ENCODE results near the gene PGM1. TPM values are rescaled to one million over a fixed set of nuclear protein-coding genes. Genes with fewer than 3 reads are reported as not detected.

The PGM1 gene
- total RNA-seq, 1 experiment from 2014 or later: 54.6 TPM

DNA sequence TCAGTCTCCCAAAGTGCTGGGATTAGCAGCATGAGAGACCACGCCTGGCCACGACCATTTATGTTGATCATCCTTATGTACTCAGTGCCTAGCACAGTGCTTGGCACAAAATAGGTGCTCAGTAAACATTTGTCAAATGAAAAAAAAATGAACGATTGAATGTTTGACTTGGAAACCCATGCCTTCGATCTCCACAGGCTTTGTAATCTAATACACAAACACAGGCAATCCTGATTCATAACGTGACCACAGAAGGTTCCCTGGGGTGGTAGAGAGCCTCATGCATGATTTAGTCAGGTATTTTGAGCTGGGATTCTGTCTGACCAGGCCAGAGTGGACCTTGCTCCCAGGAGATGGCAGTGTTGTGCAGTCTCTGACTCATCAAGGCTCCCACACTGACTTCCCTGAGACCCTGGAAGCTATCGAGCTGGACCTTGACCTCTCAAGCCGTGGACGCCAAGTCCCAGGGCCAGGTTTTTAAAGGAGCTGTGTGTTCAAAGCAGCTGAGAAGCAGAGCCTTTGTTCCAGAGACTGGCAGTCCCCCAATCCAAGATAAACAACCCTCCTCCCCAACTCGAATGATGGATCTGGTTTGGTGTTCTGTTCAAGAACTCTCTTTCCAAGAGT, 81.1 kb downstream of the PGM1 start:
- Histone ChIP-seq H3K79me2 (ENCODE audit: insufficient read depth, low read length) (no peaks in the 10 kb centered on the region), H4K20me1 (ENCODE audit: insufficient read depth) (no peaks in the 10 kb centered on the region), H3K9ac (ENCODE audit: low read length) (no peak overlapping the region), H3K27me3 (ENCODE audit: insufficient read depth, low read length) (no peaks in the 10 kb centered on the region), H3K9me3 (ENCODE audit: control insufficient read depth in 1 of 2, insufficient read depth in 1 of 2, low read depth in 1 of 2, low read length in 2 of 2) (no peaks in the 10 kb centered on the region), H3K36me3 (ENCODE audit: control insufficient read depth in 1 of 2, insufficient read depth in 2 of 2, low read length in 2 of 2) (no peaks in the 10 kb centered on the region), H2AFZ (ENCODE audit: low read depth, low read length, poor library complexity, severe bottlenecking) (peak overlapping the region; percentile 34), H3K4me2 (ENCODE audit: low read length) (peak overlapping the region; percentile 40), H3K4me3 (replicated peaks in 1 of 2; ENCODE audit: low read depth in 1 of 2, low read length in 2 of 2) (no peak overlapping the region), H3K9me2 (ENCODE audit: insufficient read depth) (no peaks in the 10 kb centered on the region), H3K27ac (ENCODE audit: low read depth, low read length) (no peak overlapping the region), H3K4me1 (ENCODE audit: control insufficient read depth in 1 of 2, insufficient read depth in 2 of 2, low read length in 2 of 2) (peaks cover 7 to 28% of the 10 kb centered on the region in 2 experiments; a peak in 3 of 4 replicates)
- TF ChIP-seq, protein P1, sequence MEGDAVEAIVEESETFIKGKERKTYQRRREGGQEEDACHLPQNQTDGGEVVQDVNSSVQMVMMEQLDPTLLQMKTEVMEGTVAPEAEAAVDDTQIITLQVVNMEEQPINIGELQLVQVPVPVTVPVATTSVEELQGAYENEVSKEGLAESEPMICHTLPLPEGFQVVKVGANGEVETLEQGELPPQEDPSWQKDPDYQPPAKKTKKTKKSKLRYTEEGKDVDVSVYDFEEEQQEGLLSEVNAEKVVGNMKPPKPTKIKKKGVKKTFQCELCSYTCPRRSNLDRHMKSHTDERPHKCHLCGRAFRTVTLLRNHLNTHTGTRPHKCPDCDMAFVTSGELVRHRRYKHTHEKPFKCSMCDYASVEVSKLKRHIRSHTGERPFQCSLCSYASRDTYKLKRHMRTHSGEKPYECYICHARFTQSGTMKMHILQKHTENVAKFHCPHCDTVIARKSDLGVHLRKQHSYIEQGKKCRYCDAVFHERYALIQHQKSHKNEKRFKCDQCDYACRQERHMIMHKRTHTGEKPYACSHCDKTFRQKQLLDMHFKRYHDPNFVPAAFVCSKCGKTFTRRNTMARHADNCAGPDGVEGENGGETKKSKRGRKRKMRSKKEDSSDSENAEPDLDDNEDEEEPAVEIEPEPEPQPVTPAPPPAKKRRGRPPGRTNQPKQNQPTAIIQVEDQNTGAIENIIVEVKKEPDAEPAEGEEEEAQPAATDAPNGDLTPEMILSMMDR (IDR thresholded peaks at IDR 0.05 in 2 of 3, conservative IDR thresholded peaks at IDR 0.05 in 1 of 3; ENCODE audit: borderline replicate concordance in 1 of 3, insufficient read depth in 1 of 3, low read depth in 2 of 3, low read length in 2 of 3): peak; percentile 61 to 79 (median 77); a peak in 5 of 6 replicates
- TF ChIP-seq RAD21 (IDR thresholded peaks at IDR 0.05; ENCODE audit: low read depth) (peak; percentile 88), JUND (IDR thresholded peaks at IDR 0.05) (peak; percentile 35; the same call in 1 of the 2 replicates), FOSL1 (IDR thresholded peaks at IDR 0.05; ENCODE audit: low read depth) (peak; percentile 63), CEBPB (IDR thresholded peaks at IDR 0.05; ENCODE audit: low read depth) (no peak), EZH2phosphoT487 (IDR thresholded peaks at IDR 0.05; ENCODE audit: borderline replicate concordance) (no peak), CBX3 (IDR thresholded peaks at IDR 0.05; ENCODE audit: low read depth) (peak; percentile 65)
- TF ChIP-seq, protein P2, sequence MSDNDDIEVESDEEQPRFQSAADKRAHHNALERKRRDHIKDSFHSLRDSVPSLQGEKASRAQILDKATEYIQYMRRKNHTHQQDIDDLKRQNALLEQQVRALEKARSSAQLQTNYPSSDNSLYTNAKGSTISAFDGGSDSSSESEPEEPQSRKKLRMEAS (IDR thresholded peaks at IDR 0.05): peak; percentile 25; the same call in 1 of the 2 replicates
- peak; percentile 67 for DNase-seq (ENCODE audit: low read depth, low spot score)
- ATAC-seq: peak; percentile 96
- no TSS peak for BruUV-seq (replicated peaks)
- intact Hi-C loops (cut with micrococcal nuclease): loop anchor here (1.0 to 5.0 kb wide), 2 partner anchors 463 to 569 kb away; no protein-coding TSS in a partner anchor
- ChIA-PET POLR2A (interaction anchor here (1.5 kb wide), 2 partner anchors 12 to 17 kb away, joined by 6 to 7 read pairs; no protein-coding TSS in a partner anchor), RAD21 (ENCODE audit: low non-redundant PET in 1 of 2, low total read pairs in 2 of 2, uncharacterized antibody in 2 of 2, unreplicated experiment in 2 of 2) (interaction anchor here (0.7 to 1.4 kb wide), 14 partner anchors 11 to 572 kb away, joined by 3 to 10 read pairs (median 4); no protein-coding TSS in a partner anchor), CTCF (interaction anchor here (0.9 to 3.8 kb wide), 16 partner anchors 9 to 578 kb away, joined by 3 to 34 read pairs (median 8); partner anchors contain the start of gene ROR1)

Measured in HCT116 (cell line).